DMS153 treated with DMSO at 0.1 percent for 48 hours (cell line): ENCODE measurements around the gene SLC6A6.

Source experiments
- DNase-seq: peaks from one replicate; lab custom pipeline; 2025; ENCODE audit not compliant: unreplicated experiment; lab: John Stamatoyannopoulos, UW

SLC6A6 gene

GRCh38 chr3:14464521-14464920 is 62.1 kb downstream of the SLC6A6 start:
- no peak for DNase-seq

DNA sequence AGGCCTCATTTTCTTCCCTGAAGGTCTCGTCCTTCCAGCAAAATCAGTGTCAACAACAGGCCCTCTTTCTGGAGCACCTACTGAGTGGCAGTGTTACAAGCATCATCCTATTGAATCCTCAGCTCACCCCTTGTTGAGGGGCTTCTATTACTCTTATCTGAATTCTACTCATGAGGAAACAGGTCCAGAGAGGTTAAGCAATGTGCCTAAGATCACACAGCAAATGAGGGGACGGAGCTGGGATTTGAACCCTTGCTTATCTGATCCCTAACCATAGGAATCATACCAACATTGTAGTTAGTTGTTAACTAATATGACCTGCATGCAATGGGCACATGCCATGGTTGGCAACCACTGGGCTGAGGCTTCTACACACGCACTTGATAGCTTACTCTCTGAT is 63.0 kb downstream of the SLC6A6 start:
- DNase-seq = no peak

DNA sequence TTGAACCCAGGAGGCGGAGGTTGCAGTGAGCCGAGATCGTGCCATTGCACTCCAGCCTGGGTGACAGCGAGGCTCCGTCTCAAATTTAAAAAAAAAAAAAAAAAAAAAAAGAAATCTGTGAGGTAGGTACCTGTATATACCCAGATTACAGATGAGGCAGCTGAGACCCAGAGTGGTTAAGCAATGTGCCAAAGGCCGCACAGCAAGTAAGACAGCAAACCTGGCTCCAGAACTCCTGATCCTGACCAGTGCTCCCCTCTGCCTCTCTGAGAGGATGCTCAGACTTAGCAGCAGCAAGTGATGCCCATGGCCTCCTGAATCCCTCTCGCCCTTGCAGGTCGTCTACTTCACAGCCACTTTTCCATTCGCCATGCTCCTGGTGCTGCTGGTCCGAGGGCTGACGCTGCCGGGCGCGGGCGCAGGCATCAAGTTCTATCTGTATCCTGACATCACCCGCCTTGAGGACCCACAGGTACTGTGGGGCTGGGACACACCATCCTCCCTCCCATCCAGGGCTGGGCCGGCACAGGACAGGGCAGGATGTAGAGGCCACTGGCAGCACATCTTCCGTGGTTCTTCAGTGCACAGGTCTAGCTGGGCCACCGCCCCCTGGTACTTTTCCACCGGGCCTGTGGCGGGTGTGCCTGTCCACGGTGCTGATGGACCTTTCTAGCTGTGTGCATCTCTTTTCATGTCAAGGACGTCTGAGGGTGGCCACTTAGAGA is 63.9 kb downstream of the SLC6A6 start:
- DNase-seq = no peak

GRCh38 chr3:14467814-14468620 is 65.6 kb downstream of the SLC6A6 start:
- no peak for DNase-seq

GRCh38 chr3:14468621-14468981 is 66.2 kb downstream of the SLC6A6 start:
- no peak for DNase-seq

DNA sequence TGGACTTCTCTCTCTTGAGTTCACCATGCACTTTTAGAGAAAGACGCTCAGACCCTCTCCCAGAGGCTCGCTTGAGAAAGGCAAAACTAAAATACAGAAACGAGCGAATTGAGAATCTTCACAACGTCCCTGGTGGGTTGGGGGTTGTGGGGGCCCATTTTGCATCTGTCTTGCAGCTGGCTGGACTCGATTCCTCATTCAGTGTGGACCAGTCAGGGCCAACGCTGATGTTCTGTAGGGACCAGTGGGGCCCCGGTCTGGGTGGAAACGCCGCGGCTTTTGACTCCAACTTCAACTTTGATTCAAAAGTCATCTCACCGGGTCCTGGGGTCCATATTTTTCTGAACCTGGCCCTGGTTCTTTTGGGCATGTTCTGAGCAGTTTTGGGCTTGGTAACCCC is 68.1 kb downstream of the SLC6A6 start:
- no peak for DNase-seq

GRCh38 chr3:14471016-14471415 is 68.6 kb downstream of the SLC6A6 start:
- no peak for DNase-seq

GRCh38 chr3:14471690-14472089 is 69.3 kb downstream of the SLC6A6 start:
- no peak for DNase-seq

DNA sequence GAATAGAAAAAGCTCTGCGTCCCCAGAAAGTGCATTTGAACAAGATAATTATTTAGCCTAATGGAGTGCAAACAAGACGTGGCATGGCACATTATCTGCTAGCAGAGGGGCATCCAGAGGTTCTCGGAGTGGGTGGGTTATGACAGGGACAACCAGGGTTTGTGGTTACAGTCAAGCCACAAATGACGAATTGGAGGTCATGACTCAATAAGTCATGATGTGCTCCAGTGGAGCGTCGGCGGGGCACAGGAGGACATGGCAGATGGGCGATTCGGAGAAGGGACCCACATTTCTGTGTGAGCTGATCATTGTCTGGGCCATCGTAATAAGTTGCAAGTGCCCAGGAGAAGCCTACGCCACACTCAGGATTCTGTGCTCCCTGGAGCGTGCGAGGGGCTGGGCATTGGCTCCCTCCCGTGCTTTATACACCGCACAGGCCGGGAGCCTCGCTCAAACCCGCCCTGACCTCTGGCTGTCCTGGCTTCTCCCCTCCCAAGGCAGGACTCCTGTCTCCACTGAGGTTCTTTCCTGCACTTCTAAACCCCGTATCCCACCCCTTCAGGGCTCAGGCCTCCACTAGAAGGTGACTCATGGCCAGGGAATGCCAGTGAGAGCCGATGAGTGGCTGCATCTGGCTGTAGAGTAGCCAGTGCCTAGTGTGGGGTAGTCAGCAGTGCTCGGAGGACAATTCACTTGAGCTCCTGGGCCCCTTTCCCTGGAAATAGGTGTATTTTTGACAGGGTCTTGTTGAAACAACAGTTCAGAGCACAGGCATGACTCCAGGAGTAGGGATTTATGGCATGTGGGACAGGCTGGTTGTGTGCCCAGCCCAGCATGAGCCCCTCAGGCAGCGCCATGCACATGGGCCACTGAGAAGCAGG is 70.3 kb downstream of the SLC6A6 start:
- DNase-seq = no peak

GRCh38 chr3:14473411-14473891 is 71.0 kb downstream of the SLC6A6 start:
- DNase-seq = no peak

- DNase-seq = no peak
Measured at GRCh38 chr3:14474363-14475081, 72.1 kb downstream of the SLC6A6 start.

DNA sequence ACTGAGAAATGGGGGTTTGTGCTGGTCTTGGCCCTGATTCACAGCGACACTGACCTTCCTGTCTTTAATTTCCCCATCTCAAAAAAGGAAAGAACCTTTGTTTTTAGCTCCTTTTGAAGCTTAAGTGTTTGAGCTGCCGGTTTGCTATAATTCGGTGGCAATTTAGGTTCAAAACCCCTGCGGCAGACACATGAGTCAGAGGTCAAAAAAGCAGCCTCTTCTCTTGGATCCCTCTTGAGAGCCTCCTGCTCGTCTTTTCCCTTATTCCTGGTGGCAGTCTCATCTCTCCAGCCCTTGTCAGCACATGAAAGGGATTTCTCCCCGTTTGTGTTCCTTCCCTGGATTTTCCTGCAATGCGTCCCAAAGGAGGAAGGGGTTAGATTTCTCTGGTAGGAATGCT is 73.2 kb downstream of the SLC6A6 start:
- no peak for DNase-seq

DNA sequence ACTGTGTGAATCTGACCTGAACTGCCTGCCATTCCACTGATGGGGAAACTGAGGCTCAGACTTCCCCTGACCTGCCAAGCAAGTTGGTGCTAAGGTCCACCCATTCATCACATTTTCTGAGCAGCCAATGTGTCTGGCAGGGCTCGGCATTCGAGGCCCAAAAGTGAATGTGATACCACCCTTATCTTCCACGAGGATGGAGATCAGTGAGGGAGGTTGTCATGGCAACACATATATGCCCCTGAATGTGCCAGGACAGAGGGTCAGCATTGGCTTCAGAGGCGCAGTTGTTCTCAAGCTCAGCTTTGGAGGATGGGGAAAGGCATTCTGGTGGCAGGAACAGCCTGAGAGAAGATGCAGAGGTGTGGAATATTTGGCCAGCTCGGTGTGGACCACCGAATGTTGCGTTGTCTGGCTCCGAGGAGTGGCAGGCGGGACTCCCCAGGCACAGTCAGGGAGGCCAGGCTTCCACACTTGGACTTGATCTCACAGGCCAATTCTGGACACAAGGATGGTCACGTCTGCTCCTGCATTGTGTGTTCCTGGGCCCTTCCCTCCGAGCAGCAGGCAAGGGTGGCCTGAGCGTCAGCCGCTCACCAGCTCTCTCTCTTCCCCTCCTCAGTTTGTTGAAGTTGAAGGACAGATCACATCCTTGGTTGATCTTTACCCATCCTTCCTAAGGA is 74.3 kb downstream of the SLC6A6 start:
- no peak for DNase-seq

DNA sequence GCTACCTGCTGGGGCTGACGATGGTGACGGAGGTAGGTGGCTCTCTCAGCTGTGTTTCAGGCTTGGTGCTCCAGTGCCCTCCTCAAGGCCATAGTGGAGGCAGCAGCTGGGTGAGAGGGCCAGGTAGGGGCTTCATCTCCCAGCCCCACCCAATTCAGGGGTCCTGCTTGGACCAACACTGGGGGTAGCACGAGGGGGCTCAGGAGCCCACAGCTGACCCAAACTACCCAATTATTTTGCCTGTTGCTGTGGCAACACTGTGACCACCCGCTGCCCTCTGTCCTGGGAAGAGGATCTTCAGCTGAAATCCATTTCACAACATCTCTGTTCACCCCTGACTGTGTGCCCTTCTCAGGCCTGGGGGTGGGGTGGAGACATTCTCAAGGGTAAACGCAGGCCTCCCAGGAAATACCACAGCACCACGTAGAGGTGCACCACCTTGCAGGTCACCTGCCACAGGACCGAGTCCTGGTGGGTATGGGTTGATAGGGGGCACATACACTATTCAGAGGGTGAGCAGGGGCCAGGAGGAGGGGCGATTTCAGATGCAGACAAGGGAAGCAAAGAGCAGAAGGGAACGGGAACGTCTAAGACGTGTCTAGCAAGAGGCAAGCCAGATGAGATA is 75.0 kb downstream of the SLC6A6 start:
- no peak for DNase-seq

DNA sequence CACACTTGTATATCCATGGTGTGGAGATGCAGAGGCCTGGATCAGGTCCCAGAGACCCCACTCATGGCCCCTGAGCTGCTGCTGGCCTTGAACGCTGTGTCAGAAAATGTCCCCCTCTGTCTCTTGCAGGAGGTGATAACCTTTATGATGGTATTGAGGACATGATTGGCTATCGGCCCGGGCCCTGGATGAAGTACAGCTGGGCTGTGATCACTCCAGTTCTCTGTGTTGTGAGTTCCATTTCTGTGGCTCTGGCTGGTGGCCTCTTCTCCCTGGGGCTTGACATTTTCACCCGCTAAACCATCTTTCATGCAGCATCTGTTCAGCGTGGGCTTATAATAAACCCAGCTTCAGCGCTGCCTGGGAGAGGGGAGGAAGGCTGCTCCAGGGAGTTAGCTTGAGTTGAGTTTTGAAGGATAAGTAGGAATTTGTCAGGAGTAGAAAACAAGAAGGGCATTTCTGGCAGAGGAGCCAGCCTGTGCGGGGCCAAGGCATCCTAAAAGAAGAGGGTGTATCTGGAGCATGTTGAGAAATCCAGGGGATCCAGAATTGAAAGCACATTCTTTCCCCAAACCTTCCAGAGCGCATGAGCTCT is 76.6 kb downstream of the SLC6A6 start:
- no peak for DNase-seq

GRCh38 chr3:14479591-14479990 is 77.2 kb downstream of the SLC6A6 start:
- DNase-seq = no peak

GRCh38 chr3:14480207-14481017 is 78.0 kb downstream of the SLC6A6 start:
- DNase-seq = no peak

DNA sequence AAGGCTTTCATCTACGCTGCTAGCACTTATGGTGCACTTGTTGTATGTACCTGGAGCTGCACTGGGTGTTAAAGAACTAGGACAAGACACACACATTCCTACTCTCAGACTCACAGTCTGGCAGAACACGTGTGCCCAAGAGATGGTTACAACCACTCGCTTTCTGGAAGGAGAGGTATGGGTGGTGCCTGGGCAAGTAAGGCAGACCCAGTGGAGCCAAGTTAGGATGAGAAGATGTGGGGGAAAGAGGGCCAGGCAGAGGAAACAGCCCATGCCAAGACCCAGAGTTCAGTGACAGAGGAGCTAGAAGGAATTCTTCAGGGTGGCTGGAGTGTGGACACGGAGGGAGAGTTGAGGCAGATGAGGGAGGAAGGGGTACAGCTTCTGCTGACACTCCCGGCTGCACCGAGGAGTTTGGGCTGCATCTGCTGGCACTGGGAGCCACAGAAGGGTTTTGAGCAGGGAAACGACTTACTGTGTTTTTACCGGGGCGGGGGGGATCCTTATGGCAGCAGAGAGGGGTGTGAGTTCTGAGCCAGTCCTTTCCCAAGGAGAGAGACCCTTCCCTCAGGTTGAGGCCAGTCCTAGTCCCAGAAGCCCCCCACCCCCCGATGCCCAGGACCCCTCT is 78.7 kb downstream of the SLC6A6 start:
- no peak for DNase-seq
